ENCODE data around the gene POLR1F. TPM values are rescaled to one million over a fixed set of nuclear protein-coding genes. Genes with fewer than 3 reads are reported as not detected.
A peak's percentile ranks its signal among the peaks of the same experiment; 100 is the strongest.

Gene POLR1F
- total and polyA plus RNA-seq, 9 of the 15 experiments (the other 6 are each of a cell fraction or from before 2014, with no cell fraction given): 17.5 to 95.3 (median 32.7) TPM

GRCh38 chr7:19708397-19709248 lies at the start of gene POLR1F (continued):
- TF ChIP-seq MAZ (CRISPR knock-in tag; conservative IDR thresholded peaks at IDR 0.05 in 1 of 2, IDR thresholded peaks at IDR 0.05 in 1 of 2): peak; percentile 43 to 74; a peak in 3 of 4 replicates
- TF ChIP-seq CBX3 (IDR thresholded peaks at IDR 0.05; ENCODE audit: borderline replicate concordance in 1 of 2, low read length in 2 of 2): peak in 1 of 2 experiments; percentile 98; a peak in 2 of 3 replicates
- no peak for TF ChIP-seq NCOA6 (IDR thresholded peaks at IDR 0.05)
- peak; percentile 55 for TF ChIP-seq HMGN3 (IDR thresholded peaks at IDR 0.05; ENCODE audit: borderline replicate concordance, extremely low read depth, insufficient read length, low read depth, low read length)
- TF ChIP-seq ZNF253 (CRISPR knock-in tag; conservative IDR thresholded peaks at IDR 0.05): no peak
- TF ChIP-seq BDP1 (IDR thresholded peaks at IDR 0.05; ENCODE audit: insufficient read depth, insufficient read length): no peak
- 0 out of 2 replicates have a peak, but pooled peaks have one; percentile 19 for TF ChIP-seq ZNF232 (CRISPR knock-in tag; IDR thresholded peaks at IDR 0.05)
- TF ChIP-seq BRF2 (IDR thresholded peaks at IDR 0.05; ENCODE audit: borderline replicate concordance, insufficient read depth, insufficient read length): no peak
- TF ChIP-seq SIN3A (IDR thresholded peaks at IDR 0.05; ENCODE audit: borderline replicate concordance in 2 of 2, control insufficient read depth in 1 of 2, low read depth in 2 of 2, low read length in 2 of 2): peak; percentile 96 to 98
- peak; percentile 80; the same call in 1 of the 2 replicates for TF ChIP-seq DIDO1 (tag; IDR thresholded peaks at IDR 0.05; ENCODE audit: low read depth)
- TF ChIP-seq SMAD4 (CRISPR knock-in tag; conservative IDR thresholded peaks at IDR 0.05): 0 out of 2 replicates have a peak, but pooled peaks have one; percentile 19
- TF ChIP-seq EP300 (IDR thresholded peaks at IDR 0.05; ENCODE audit: low read length): no peak; the same call in 1 of the 2 replicates
- TF ChIP-seq RBM39 (optimal IDR thresholded peaks at IDR 0.05; ENCODE audit: low read depth, low read length): no peak
- TF ChIP-seq ZBTB33 (CRISPR knock-in tag; IDR thresholded peaks at IDR 0.05): peak; percentile 57; the same call in 1 of the 2 replicates
- TF ChIP-seq RBBP5 (IDR thresholded peaks at IDR 0.05; ENCODE audit: borderline replicate concordance, insufficient read depth, low read length, poor library complexity, severe bottlenecking): peak; percentile 96
- peak; percentile 72 for TF ChIP-seq ZFX (CRISPR knock-in tag; IDR thresholded peaks at IDR 0.05)
- peak; percentile 92 for TF ChIP-seq SUPT5H (IDR thresholded peaks at IDR 0.05)
- peak; percentile 76 for TF ChIP-seq E2F8 (IDR thresholded peaks at IDR 0.05; ENCODE audit: low read depth, partially characterized antibody)
- no peak for TF ChIP-seq POLR2AphosphoS2 (IDR thresholded peaks at IDR 0.05; ENCODE audit: low read length)
- no peak for TF ChIP-seq SRSF9 (IDR thresholded peaks at IDR 0.05; ENCODE audit: borderline replicate concordance, low read depth, low read length)
- TF ChIP-seq LCOR (CRISPR knock-in tag; IDR thresholded peaks at IDR 0.05): peak; percentile 82; the same call in 1 of the 2 replicates

All from K562 (cell line).